Left forelimb (tissue), 1 donor: ENCODE results near the gene ANAPC2.

Experiments
- DNase-seq: peaks from one replicate; pipeline ENCODE4 v3.0.0-alpha.2; 2018; ENCODE audit warnings: low spot score

ANAPC2 gene

DNA sequence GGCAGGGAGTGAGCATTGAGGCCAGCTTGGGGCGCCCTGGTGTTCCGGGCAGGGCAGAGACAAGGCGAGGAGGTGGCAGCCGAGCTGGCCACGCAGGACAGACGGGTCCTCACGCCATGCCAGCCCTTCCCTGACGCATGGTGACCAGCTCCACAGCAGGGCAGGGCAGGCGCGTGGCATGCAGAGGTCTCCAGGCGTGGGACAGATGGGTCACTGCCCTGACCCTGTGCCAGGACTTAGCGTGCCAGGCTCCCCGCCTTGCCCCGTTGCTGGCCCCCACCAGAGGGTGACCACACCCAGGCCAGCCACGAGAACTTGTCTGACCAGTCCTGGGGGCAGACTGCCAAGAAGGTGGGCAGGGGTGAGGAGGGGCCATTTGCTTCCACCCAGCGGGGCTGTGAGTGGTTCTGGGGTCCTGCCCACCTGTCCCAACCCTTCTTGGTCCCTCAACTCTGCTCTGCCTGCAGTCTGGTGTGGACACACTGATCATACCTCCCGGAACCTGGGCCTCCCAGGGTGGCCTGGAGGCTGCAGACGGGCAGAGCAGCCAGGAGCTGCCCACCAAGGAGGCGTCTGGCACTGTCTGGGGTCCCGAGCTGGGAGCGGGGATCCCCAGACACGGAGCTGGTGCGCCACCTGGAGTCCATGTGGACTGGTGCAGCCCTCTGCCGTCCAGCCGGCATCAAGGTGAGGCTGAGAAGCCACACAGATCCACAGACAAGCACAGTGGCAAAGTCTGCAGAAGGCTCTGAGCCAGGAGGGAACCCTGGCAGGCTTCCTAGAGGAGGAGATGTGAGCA is 38.9 kb upstream of the ANAPC2 start, which contains the start of gene RNF224:
TSS of gene RNF224 (plus strand) at position 449 of the 799 bp plus-strand sequence. CDS start 834 bp downstream, outside the sequence.
- DNase-seq = no peak

DNA sequence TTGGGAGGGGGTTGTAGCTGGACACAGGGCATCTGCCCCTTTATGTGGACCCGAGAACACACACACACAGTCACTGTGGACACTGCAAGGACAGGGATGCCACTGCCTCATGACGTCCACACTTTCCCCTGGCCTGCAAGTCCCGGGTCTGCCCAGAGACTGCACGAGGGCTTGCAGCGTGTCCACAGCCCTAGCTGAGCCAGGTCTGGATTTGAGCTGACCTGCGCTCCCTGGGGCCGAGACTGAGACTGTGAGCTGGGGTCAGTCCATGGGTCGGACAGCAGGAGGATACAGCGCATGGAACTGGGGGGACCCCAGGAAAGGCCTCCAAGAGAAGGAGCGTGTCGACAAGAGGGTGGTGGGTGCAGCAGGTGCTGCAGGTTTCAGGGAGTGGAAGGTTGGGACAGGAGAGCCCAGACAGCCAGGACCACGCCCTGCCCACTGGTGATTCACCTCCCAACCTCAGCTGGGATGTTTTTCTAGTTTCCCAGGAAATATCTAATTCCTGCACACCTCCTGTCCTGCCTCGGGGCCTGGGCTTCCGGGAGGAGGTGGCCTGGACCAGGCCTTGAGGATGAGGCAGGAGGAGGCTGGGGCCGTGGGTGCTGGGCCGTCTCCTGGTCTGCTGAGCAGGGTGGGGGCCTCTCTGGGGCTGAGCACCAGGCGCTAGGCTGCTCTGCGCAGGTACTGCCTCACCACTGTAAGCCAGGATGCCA is 38.1 kb upstream of the ANAPC2 start:
- DNase-seq = no peak

DNA sequence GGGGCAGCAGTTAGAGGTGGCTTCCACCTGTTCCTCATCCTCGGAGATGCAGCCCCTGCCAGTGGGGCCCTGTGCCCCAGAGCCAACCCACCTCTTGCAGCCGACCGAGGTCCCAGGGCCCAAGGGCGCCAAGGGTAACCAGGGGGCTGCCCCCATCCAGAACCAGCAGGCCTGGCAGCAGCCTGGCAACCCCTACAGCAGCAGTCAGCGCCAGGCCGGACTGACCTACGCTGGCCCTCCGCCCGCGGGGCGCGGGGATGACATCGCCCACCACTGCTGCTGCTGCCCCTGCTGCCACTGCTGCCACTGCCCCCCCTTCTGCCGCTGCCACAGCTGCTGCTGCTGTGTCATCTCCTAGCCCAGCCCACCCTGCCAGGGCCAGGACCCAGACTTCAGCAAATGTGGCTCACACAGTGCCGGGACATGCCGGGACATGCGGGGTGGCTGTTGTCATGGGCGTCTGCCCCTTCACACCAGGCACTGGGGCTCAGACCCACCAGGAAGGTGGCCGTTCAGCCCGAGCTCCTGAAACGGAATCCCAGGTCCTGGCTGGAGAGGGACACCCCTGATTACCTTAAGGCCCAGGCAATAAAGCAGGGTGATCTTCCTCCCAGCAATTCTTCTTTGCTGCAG is 37.5 kb upstream of the ANAPC2 start:
- no peak for DNase-seq

DNA sequence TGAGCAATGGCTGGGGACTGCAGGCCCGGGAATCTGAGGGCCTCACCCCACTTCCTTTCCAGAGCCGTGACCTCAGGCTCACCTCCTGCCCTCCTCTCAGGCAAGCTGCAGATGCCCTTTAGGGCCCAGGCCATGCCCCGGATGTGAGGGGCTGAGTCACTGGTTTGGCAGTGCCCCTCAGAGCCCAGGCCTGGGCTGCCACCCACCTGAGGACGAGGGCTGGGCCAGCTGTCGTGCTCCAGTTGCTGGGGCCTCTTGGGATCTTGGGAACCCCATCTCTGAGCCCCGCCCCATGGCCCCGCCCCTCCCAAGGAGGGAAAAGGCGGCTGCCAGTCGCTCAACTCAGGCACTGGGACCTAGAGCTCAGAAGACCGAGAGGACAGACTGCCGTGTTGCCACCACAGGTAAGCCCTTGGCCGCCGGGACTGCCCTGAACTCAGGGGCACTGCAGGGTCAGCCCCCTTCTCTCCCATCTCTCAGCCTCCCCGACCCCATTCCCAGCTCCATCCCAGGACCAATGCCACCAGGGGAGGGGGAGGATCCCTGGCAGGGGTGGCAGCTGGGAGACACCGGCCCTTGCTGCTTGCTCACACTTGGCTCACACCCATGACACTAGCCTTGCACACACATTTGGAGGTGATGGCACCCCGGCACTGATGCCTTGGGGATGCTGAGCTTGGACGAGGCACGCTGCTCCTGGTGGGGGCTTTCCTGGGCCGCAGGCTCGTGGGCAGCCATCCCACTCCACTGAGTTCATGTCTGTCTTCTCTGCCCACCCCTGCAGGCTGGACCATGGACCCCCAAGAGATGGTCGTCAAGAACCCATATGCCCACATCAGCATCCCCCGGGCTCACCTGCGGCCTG is 36.7 kb upstream of the ANAPC2 start, which contains the start of gene CYSRT1:
TSS of gene CYSRT1 (plus strand) at position 345 of the 865 bp plus-strand sequence. CDS start at position 793, 448 bp downstream.
- DNase-seq = no peak

DNA sequence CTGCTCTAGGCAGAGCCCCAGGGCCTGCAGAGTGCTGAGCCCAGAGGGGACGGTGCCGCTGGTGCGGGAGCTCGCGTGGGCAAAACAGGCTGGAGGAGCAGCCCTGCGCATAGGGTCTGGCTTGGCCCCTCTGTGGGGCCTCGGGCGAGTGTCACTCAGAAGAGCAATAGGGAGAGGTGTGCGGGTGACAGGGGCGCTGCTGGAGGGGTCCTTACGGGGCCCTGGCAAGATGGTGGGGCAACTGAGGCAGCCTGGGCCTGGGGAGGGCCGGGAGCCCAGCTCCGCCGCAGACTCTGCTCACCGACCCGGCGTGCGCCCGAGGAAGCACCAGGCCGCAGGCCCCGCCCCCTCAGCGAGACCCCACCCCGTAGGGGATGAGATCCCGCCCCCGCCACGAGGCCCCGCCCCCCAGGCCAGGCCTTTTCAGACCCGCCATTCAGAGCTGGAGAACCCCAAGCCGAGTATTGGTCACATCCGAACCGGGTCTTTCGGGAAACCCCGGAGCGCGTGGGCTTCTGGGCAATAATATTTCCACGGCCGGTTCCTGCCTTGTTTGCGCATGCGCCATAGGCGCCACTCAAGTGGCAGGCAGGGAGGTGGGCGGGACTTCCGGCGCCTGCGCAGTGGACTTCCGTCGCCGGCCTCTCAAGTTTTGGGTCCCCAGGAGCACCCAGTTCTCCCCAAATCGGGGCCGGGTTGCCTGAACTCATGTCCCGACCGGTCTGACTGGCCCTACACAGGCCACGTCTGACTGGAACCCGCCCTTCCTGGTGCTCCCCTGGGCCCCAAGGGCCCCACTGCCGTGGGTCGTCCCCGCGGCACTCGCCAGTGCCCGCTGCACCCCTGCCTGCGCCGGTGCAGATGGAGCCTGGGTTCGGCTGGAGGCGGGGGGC is 35.0 kb upstream of the ANAPC2 start:
- DNase-seq = peak; percentile 96

DNA sequence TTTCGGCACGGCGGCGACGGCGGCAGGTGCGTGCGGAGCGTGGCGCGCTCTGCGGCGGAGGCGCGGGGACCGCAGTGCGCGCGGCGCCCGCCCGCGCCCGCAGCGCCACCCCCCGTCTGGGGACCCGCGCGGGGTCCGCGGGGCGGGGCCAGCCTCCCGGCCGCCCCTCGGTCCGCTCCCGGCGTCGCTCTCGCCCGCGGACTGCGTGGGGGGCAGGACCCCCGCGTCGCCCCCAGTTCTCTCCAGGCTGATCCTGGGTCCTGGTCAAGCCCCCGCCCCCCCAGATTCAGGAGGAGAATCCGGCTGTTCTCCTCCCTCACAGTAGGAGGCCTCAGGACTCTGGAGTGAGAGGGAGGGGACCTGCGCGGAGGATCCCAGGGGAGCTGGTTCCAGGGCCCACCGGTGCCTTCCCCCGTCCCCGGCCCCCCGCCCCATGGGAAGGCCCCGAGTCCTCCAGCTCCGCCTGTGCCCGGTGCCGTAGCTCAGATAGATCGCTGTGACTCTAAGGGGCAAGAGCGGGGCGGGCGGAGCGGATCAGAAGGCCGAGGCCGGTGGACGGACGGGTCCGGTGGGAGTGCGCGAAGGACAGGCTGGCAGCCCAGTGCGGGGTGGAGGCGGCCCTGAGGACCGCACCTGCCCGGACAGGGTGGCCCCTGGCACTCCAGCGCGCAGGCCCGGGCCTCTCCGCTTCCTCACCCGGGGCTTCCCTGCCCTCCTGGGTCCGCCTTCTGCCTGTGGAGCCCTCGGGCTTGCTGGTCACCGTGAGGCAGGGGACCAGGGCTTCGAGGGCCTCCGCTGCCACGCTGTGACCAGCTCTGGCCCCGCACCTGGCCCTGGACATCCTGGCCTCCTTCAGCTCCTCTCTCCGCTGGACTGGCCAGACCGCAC is 34.1 kb upstream of the ANAPC2 start, which contains the start of gene RNF208:
TSS of gene RNF208 (minus strand) at position 51 of the 888 bp plus-strand sequence. CDS start 1,028 bp downstream, outside the sequence.
- DNase-seq = no peak

DNA sequence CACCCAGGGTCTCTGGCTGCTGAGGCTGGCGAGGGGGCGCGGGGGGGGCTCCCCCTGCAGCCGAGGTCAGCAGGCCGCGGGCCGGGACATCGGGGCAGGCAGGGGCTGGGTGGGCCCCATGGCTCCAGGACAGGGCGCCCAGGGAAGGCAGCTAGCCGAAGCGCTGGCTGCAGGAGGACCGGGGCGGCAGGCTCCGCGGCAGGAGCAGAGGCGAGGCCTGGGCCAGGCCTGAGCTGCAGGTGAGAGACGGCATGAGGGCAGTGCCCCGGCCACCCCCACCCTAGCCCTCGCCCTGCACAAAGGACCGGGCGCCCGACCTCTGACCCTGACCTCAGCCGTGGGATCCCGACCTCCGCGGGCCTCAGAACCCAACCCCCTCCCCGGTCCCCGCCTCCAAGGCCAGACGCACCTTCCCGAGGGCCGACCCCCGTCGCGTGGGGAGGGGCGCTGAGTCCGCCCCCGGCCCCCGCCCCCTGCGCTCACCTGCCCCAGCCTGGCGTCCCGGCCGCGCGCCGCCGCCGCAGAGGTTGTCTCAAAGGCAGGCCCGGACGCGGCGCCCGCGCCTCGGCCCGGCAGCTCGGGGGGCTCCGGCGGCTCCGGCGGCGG is 33.2 kb upstream of the ANAPC2 start:
- no peak for DNase-seq

DNA sequence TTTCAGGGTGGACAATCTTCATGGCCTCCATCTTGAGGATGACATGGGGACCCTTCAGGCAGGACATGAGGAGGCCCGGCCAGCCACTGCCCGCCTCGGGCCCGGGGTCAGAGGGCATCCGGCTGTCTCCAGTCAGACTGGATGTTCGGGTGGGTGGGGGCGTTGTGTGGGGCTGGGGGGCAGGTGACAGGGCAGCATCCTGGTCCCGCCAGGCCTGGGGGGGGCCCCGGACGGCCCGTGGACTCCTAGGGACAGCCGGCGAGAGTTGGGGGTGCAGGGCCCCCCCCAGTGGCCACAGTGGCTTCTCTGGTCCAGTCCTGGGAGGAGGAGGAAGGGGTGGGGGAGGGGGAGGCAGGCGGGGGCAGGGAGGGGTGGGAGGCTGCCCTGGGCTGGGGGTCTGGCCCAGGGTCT is 32.7 kb upstream of the ANAPC2 start:
- DNase-seq = no peak

DNA sequence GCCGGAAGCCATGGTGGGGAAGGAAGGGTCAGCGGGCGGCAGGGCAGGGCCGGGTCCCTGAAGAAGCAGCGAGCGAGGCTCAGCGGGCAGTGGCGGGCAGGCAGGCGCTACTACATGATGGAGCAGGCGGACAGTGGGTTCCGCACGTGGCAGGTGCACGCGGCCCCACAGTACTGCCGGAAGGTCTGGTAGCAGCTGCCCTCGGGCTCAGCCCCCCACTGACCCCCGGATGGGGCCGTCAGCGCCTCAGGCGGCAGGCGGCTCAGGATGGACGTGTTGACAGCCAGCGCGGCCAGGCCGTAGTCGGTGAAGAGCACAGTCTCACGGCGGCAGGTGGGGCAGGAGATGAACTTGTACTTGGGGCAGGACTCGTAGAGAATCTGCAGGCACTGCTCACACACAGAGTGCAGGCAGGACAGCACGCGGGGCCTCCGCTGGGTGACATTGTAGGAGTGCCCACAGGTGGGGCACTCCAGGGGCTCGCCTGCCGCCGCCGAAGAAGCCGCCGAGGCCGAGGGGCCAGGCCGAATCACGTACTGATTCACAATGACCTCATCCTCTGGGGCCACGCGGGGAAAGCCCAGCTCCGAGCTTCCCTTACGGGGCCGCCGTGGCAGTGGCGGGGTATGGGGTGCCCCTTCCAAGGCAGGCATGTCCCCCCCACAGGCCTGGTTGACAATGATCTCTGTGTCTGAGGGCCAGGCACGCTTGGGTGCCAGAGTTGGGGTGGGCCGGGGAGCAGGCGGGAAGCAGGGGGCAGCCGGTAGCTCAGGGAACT is 32.1 kb upstream of the ANAPC2 start:
- DNase-seq = no peak

DNA sequence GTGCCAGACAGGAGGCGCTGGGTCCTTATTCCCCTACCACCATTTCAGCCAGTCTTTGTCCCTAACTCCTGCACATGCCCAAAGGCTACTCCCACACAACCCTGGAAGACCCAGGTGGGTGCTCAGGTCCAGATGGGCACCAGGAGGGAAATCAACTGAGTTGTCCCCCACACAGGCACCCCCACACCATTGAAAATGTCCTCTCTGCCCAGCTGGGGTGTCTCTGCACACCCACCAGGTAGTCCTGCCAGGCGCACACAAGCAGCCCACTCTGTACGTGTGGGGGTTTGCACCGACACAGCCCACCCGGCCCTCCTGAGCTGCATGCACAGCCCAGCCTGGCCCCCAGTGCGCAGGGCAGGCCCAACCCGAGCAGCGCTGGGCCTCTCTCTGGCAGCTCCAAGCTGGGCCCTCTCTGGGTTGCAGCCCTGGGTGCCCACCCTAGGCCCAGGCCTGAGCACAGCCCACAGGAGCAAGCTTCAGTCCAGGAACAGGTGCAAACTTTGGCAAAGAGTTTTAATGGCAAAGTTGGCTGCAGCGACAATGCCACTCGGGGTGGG is 31.5 kb upstream of the ANAPC2 start:
- no peak for DNase-seq

DNA sequence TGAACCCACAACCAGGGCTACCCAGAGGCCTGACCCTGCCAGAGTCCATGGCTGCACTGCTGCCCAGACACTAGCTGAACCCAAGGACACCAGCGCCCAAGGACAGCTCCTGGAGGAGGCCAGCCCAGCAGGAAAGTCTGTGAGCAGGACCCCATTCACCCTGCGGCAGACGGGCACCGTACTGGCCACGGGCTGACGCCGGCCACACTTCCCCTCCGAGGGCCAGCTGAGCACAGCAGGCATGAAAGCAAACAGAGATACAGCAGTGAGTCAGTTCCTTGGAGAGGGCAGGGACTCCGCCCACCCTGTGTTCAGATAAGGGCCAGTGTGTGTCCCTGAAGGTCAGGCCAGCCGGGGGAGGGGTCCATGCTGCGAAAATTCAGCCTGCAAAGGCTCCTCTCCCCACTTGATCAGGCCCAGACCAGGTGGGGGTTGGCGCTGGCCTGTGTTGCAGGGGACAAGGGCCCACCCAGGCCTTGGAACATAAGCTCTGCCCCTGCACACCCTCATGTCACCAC is 30.5 kb upstream of the ANAPC2 start:
- DNase-seq = no peak

DNA sequence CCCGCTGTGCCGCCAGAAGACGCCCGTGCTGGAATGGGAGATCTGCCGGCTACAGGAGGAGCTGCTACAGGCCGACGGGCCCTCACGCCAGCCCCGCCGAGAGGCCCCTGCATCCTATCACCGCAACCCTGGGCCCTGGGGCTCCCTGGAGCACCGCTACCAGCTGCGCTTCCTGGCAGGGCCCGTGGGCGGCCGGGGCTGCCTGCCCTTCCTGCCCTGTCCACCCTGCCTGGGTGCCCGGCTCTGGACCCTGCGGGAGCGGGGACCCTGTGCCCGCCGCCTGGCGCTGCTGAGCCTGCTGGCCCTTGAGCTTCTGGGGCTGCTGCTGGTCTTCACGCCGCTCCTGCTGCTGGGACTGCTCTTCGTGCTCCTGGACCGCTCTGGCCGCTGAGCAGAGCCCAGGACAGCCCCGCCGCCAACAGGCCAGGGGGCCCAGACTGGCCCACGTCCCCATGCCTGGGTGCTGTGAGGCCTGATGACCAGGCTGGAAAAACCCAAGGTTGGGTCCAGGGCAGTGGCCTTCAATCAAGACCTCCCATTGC is 29.9 kb upstream of the ANAPC2 start:
- DNase-seq = no peak

DNA sequence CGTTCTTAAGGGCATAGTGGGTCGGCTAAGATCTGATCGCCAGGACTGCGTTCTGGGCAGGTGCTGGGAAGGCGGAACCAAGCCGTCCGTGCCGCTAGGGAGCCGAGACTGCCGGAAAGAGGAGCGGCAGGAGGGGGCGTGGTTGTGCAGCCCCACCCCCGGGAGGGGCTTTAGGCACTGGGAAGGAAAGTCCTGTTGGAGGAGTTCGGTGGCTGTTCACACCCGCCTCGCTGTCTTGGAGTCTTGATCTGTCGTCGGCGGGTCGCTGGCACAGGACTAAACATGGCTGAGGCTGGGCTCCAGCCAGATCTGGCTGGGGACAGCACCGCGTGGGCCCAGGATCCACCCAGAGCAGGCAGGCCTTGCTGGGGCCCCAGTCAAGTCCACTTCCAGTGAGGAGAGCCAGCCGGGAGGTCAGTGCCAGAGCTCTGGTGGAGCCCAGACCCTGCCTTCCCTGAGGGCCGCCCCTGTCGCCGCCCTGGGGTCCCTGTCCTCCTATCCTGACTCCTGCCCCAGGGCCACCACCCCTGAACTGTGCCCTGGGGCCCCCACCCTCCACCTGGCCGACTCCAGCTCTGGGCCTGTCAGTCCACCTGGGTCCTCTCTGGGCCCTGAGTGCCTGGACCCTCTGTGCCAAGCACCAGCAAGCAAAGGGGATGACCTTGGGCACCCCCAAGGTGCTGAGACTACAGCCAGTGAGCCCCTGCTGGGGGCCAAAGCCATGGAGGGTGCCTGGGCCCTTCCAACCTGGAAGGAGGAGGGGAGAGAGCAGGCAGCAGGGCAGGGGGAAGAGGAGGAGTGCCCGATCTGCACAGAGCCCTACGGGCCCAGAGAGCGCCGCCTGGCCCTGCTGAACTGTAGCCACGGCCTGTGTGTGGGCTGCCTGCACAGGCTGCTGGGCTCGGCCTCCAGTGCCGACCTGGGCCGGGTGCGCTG is 29.2 kb upstream of the ANAPC2 start:
- DNase-seq = no peak

DNA sequence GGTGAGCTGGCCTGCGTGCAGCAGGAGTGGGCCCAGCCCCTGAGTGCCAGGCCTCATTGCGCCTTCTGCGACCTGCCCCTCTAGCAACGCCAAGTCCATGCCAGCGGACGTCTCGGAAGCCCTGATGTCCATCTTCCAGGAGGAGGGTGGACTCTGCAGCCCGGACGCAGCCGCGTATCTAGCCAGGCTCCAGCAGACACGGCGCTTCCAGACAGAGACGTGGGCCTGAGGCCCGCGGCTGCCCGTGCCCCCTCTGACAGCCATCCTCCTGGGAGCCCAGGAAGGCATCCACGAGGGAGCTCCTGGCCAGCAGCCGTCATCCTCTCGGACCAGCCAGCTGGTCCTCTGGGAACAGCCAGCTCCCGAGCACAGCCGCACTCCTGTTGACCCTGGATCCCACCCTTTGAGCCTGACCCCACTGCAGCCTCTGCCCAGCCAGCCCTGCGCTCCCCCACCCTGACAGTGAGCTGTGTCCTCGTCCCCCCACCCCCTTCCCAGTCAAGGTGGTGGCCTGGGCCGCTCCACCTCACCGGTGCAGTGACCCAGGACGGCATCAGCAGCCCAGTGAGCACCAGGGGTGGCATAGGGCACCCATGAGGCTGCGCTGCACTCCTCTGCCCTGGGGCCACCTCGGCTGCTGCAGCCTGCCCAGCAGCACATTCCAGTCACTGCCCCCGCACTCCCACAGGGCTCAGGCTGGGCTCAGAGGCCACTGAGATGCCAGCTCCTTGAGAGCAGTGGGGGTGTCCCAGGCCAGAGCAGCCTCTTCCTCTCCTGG is 28.0 kb upstream of the ANAPC2 start:
- no peak for DNase-seq

DNA sequence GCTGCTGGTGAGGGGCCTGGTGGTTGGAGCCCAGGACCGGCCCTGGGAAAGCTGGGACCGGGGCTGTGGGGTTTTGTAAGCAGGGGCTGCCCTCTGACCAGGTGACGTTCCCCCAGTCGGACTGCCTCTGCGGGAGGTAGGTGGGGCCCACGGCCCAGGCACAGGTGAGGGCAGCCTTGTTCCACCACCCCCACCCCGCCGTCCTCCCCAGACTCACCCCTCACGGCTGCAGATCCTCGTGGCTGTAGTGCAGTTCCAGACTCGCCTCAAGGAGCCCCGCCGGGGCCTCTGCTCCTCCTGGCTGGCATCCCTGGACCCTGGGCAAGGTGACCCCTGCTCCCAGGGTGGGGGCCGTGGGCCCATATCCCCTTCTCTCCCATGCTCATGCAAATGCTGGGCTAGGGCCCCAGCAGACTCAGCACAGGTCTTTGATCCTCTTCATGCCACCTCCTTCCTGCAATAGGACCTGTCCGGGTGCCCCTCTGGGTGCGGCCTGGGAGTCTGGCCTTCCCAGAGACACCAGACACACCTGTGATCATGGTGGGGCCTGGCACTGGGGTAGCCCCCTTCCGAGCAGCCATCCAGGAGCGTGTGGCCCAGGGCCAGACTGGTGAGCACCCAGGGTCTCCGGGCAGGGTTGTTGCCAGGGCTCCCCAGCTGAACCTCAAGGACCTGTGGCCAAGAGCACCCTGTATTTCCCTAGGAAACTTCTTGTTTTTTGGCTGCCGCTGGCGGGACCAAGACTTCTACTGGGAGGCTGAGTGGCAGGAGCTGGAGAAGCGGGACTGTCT is 27.0 kb upstream of the ANAPC2 start:
- DNase-seq = no peak
